Hippocampal formation (tissue), 2 donors: ENCODE results near the gene RBM20.
"Not testable (repeated sequence)": the region's sequence is repeated elsewhere in the genome, so short reads cannot be mapped to it uniquely, and the experiment has no call there.

ENCODE experiments used
- DNase-seq, 2 donors: peaks; one replicate each; lab custom pipeline; 2025; lab: John Stamatoyannopoulos, UW

Gene RBM20

DNA sequence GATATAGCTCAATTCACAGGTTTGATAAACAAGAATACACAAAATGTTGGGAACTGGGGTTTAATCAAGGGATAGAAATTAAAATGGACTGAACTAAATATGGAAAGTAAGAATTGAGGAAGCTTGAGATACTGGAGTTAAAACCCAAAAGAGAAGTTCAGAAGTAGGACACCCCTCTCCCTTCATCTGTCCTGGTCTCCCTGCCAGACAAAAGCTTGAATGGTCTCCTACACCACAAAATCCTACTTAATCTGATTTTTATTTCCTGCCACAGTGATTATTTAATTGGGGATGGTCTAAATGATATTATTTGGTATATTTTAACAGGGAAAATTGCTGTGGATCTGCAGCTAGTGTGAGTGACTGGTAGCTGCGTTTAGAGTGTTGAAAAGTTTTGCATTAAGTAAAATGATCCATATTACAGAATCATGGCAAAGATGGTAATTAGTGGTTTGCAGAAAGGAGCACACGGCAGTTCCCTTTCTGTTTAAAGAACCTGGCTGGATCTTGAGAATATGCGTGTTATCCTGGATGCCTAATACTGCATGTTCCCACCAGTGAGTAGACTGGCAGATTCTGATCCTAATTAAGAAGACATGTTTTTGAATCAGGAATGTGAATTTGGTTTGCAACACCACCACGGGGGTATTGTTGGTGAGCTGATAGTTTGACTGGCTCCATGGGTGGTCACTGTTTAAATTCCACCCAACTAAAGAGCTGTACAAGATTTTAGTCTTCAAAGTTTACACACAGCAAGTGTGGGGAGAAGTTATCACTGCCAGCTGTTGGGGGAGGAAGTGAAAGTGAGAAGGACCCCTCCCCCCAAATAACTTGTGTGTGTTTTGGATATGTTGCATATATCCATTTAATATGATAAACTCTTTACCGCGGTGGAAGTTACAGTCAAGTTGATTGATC is 5.5 kb downstream of the RBM20 start:
- DNase-seq = no peak

GRCh38 chr10:110650265-110650668 is 6.1 kb downstream of the RBM20 start:
- no peak for DNase-seq

DNA sequence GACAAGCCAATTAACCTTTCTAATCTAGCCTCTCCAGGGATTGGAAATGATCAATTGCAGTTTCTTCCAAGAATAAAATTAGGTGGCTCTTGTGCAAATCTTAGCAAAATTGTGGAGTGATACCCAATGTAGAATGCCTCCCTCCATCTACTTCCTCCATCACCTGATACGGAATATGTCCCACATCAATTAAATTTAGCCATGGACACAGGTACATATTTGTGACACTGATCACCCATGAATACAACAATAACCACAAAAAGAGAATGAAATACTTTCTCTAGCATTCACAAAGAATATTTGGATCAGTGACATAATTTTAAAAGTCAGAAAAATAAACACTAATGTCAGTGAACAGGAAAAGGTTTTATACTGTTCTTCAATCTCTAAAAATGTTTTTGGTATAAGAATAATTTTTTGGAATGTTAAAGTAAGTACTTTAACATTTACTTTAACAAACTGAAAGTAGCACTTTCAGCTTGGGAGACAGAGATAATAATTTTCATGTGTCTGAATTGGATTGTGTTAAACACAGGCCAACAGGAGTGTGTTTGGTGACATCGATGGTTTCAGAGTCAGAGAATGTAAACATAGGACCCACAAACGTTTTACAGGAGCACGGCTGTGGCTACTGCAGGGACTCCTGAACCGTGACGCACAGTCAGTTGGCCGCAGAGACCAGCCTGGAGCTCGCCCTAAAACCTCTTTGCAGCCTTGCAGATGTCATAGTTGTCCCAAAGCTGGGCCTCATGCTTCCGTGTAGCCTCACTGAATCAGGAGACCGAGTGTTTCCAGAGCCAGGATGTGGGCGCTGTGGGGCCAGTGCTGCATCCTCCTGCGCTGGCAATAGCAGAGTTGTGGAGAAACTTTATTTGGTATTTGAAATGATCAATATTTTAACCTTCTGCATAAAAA is 7.2 kb downstream of the RBM20 start:
- DNase-seq = no peak

DNA sequence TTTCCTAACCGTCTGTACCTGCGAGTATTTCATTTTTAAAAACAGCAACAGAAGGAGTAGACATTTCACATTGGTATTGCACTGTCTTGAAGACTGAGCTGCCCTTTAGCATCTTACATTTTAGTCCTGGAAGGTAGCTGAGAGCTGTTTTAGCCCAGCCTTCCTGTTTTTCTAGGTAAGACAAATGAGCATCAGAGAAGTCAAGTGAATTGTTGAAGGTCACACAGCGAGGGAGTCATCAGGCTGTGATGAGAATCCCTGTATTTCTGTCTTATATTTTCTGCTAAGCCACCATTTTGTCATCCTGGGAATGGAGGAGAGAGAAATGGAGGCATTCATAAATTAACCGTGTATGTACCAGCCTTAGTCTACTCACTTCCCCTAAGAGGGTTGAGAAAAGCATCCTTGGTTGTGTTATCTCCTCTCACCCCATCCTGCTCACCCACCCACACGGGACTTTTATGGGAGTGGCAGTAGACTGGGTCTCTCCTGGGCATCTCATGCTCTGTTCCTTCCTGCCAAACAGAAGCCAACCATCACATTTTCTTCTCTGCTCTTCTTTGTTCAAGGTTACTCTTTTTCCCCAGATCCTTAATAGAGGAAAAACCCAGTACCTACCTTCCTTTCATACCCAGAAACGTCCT is 8.5 kb downstream of the RBM20 start:
- DNase-seq = no peak

GRCh38 chr10:110655320-110655719 is 11.2 kb downstream of the RBM20 start:
- no peak for DNase-seq

GRCh38 chr10:110656612-110657011 is 12.5 kb downstream of the RBM20 start:
- no peak for DNase-seq

DNA sequence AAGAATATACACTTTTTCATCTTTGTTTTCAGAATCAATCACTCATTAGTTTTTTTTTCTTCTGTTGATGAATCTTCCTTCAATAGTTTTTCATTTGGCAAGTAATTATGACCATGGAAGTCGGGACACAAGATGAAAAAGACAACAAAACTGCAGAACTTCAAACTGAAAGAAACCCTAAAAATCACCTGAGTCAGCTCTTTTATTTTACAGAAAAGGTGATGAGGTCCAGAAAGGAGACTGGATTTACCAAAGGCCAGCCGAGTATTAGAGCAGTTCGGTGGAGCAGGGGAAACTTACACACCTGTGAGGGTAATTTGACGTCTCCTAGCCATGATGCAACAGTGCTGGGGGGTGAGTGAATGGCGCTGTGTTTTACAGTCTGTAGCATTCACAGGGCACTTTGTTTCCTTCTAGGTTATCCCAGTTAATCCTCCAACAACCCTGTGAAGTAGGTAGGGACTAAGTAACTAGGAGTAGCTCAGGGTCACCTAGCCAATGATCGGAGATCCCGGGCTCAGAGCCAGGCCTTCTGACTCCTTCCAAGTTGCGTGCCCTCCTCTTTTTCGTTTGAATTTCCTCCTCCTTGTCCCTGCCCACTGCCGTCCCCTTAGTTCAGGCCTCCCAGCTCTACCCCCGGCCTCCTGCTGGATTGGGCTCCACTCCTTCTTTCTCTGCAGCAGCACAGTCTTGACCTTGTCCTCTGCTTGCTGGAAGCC is 14.0 kb downstream of the RBM20 start:
- no peak for DNase-seq

- DNase-seq = no peak
Observed at GRCh38 chr10:110659558-110659957, 15.4 kb downstream of the RBM20 start.

DNA sequence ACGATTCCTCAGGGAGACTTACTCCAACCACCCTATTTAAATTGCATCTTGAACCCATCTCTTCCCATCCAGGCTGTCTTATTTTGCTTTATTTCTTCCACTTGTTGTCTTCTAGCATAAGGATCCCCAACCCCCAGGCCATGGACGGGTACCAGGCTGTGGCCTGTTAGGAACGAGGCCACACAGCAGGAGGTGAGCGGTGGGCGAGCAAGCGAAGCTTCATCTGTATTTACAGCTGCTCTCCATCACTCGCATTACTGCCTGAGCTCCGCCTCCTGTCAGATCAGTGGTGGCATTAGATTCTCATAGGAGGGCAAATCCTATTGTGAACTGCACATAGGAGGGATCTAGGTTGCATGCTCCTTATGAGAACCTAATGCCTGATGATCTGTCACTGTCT is 16.2 kb downstream of the RBM20 start:
- not testable (repeated sequence) for DNase-seq

- no peak for DNase-seq
Observed at GRCh38 chr10:110661292-110661691, 17.2 kb downstream of the RBM20 start.

DNA sequence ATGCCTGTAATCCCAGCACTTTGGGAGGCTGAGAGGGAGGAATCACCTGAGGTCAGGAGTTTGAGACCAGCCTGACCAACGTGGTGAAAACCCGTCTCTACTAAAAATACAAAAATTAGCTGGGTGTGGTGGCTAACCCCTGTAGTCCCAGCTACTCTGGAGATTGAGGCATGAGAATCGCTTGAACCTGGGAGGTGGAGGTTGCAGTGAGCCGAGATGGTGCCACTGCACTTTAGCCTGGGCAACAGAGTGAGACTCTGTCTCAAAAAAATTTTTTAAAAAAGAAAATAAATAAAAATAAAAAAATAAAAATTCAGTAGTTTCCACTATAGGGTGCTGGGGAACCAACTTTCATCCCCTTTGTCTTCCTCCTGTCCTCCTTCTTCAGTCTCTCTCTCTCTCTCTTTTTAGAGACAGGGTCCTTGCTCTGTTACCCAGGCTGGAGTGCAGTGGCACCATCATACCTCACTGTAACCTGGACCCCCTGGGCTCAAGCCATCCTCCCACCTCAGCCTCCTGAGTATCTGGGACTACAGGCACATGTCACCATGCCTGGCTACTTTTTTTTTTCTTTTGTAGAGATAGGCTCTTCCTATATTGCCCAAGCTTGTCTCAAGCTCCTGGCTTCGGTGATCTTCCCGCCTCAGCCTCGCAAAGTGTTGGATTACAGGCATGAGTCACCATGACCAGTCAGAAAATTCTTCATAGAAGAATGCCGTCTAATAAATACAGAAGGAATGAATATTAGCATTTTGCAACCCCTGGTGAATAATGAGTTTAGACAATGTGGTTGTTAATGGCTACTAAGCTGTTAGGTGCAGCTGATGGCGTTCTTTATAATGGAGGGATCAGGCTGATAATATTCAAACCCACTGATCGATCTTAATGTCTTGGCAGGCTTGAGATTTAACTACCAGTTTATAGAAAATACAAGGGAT is 20.6 kb downstream of the RBM20 start:
- no peak for DNase-seq

DNA sequence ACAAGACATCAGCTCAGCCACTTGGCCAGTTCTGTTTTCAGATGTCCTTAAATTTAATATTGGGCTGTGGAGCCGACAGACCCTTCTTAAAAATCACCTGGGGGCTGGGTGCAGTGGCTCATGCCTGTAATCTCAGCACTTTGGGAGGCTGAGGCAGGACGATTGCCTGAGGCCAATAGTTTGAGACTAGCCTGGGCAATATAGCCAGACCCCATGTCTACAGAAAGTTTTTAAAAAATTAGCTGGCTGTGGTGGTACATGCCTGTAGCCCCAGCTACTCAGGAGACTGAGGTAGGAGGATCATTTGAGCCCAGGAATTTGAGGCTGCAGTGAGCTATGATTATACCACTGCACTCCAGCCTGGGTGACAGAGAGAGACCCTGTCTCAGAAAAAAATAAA is 22.1 kb downstream of the RBM20 start:
- DNase-seq = not testable (repeated sequence)

DNA sequence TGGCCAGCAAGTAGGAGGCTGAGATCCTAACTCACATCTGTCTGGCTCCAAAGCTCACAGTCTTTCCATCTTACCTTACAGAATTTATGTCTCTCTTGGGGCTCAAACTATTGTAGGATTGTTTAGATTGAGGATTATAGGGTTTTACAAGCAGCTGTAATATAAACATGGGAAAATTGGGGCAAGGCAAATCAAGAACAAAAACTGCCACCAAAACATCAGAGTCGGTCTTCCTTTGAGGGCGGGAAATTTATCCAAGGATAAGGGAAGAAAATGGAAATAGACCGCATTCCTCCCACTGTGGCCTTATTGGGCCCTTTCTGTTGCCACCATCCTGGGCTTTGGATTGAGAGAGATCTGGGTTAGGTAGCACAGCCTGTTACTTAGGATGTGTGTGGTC is 22.5 kb downstream of the RBM20 start:
- DNase-seq = no peak

DNA sequence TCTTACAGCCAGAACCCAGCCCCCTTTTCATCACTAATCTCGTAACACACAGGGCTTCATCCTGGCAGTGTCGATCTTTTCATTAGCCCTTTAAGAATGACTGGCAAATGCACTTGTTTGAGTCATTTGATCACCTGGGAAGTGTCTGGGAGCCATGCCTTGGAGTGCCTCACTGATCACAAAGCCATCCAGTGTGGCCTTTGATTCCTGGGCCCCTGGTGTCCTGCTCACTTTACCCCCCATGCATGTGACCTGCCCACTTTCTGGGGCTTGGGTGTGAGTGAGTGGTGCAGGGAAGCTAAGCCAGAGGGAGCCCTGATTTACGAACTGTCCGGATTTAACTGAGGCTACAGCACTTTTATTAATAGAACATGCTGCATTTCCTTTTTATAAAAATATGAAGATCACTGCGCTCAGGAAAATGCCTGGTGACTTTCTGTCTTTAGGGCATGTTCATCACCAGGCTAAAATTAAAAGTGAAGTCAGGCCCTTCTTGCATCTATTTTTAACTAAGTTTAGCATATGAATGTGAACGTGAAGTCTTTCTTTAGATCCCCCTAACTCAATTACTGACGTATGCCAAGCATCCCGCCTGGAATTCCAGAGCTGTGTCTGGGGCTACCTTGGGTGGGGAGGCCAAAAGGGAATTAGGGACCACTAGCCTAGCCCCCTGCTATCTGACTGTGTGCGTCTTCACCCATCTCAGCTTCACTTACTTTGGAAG is 23.6 kb downstream of the RBM20 start:
- no peak for DNase-seq

DNA sequence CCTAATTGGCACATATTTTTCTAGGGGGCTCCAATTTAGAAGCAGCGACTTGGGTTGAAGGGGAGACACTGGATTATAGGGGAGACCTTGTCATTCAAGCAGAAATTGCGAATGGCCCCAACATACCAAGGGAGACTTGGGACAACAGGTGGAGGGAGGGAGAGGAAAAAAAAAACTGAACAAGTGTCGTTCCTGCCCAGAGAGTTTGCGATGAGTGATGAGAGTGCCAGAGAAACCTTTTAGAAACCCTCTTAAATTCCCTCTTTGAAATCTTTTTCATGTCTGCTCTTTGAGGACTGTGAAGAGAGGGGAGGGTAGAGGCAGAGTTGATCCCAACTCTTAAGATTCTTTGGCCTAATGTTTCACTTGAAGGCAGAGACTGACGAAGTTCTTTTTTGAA is 24.3 kb downstream of the RBM20 start:
- DNase-seq = no peak

- no peak for DNase-seq
Observed at GRCh38 chr10:110670335-110670734, 26.2 kb downstream of the RBM20 start.

DNA sequence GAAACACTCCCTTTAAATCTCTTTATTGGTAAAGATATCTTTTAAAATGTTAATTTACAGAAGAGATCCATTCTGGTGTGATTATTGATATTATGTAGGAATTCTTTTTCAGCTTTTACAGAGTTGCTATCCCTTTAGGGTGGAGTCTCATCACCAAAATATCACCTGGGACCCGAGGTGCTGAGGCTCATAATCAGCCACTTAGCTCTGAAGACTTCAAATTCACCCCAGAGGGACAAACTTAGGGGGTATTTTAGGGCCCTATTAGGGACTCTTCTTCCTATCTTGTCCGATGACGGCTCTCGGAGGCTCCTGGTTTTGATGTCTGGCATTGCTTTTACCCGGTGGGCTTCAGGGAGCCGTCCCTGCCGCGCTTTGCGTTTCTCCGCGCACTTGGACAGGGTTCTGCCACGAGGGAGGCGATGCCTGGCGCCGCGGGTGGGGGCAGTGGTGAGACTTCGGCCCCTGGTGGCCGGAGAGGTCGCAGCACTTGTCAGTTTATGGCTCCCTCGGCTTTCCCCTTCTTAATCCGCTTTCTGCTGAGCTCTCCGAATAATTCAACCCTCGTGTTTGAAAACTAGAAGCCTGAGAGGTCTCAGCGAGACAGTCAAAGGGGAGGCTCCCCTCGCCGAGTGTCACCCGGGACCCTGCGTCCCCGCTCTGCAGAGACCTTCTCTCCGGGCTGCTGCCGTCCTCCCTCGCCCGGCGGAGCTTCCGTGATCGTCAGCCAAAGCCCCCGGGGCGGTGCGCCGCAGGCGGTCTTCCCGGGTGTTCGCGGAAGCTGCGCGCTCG is 27.8 kb downstream of the RBM20 start:
- DNase-seq = peak; percentile 60 to 66

DNA sequence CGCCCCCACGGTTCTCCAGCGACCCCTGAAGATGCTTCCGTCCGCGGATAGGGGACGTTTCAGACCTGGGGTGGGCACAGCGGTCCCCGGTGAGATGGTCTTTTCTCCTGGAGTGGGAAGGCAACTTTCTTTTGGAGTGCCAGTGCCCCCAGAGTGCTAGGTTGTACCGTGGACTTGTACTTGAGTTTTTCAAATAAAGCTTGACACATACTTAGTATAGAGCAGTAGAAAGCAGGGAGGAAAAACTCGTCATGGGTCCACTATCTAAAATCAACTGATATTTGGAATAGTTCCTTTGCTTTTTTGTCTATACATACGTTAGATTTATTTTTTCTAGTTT is 28.4 kb downstream of the RBM20 start:
- DNase-seq = no peak

GRCh38 chr10:110676016-110676415 is 31.9 kb downstream of the RBM20 start:
- no peak for DNase-seq
